Fibroblast of the aortic adventitia (primary cell): ENCODE results near the gene C3orf70. TPM values are rescaled to one million over a fixed set of nuclear protein-coding genes. Genes with fewer than 3 reads are reported as not detected.

Source experiments
- DNase-seq: peaks from one replicate; pipeline ENCODE4 v3.0.0-alpha.2; 2010; ENCODE audit warnings: low read depth
- H3K4me3 ChIP-seq: 2 replicates; pipeline ENCODE4 v1.5.1; 2011; ENCODE audit warnings: low read depth, mild to moderate bottlenecking, control low read depth, low read length, moderate library complexity
- CTCF ChIP-seq: IDR thresholded peaks from 2 replicates; pipeline ENCODE4 v1.5.1; 2011; ENCODE audit warnings: mild to moderate bottlenecking, low read length, control low read depth, inconsistent platforms; ENCODE audit not compliant: insufficient read depth
- total RNA-seq: library from RNA; depleted of rRNA; stranded (reverse); fragments of >200 nt; gene quantifications from 2 replicates; pipeline ENCODE4 v1.2.3, GENCODE V29; 2012; ENCODE audit warnings: low replicate concordance

C3orf70 gene
- total RNA-seq, 1 donor, result 1.1 TPM

GRCh38 chr3:185067173-185067572 lies 85.7 kb downstream of the C3orf70 start:
- DNase-seq, result no peak
- no peak for TF ChIP-seq CTCF
- no peak overlapping the region for H3K4me3 ChIP-seq

- TF ChIP-seq CTCF, result no peak
- DNase-seq, result no peak
- H3K4me3 ChIP-seq, result no peak overlapping the region
Observed at GRCh38 chr3:185066251-185066650, 86.6 kb downstream of the C3orf70 start.

GRCh38 chr3:185065059-185065458 lies 87.8 kb downstream of the C3orf70 start:
- no peak overlapping the region for H3K4me3 ChIP-seq
- no peak for DNase-seq
- no peak for TF ChIP-seq CTCF

GRCh38 chr3:185063431-185063830 lies 89.4 kb downstream of the C3orf70 start:
- H3K4me3 ChIP-seq, result no peak overlapping the region
- no peak for TF ChIP-seq CTCF
- DNase-seq, result no peak

GRCh38 chr3:185062191-185062590 lies 90.7 kb downstream of the C3orf70 start:
- no peak overlapping the region for H3K4me3 ChIP-seq
- TF ChIP-seq CTCF, result no peak
- DNase-seq, result no peak

- no peak overlapping the region for H3K4me3 ChIP-seq
- no peak for DNase-seq
- TF ChIP-seq CTCF, result no peak
Observed at GRCh38 chr3:185060655-185061054, 92.2 kb downstream of the C3orf70 start.

GRCh38 chr3:185059766-185060165 lies 93.1 kb downstream of the C3orf70 start:
- DNase-seq, result no peak
- no peak for TF ChIP-seq CTCF
- no peak overlapping the region for H3K4me3 ChIP-seq
